MG63 (cell line): Measurements from ENCODE around the gene IFITM10. TPM values are rescaled to one million over a fixed set of nuclear protein-coding genes. Genes with fewer than 3 reads are reported as not detected.
"Not testable (repeated sequence)": the region's sequence is repeated elsewhere in the genome, so short reads cannot be mapped to it uniquely, and the experiment has no call there.

Experiments
- DNase-seq: peaks from one replicate; pipeline ENCODE4 v3.0.0-alpha.2; 2020
- H3K27me3 ChIP-seq: fragments of 250-450 bp; sonication (Bioruptor Pico); 2 replicates; pipeline ENCODE4 v1.5.1; 2020; ENCODE audit warnings: mild to moderate bottlenecking, moderate library complexity
- H3K36me3 ChIP-seq: fragments of 250-450 bp; sonication (Bioruptor Pico); 2 replicates; pipeline ENCODE4 v1.5.1; 2020; ENCODE audit warnings: mild to moderate bottlenecking, moderate library complexity
- H3K4me3 ChIP-seq: fragments of 250-450 bp; sonication (Bioruptor Pico); 2 replicates; pipeline ENCODE4 v1.5.1; 2020; ENCODE audit warnings: mild to moderate bottlenecking, moderate library complexity
- H3K9me3 ChIP-seq: fragments of 250-450 bp; sonication (Bioruptor Pico); 2 replicates; pipeline ENCODE4 v1.5.1; 2020; ENCODE audit warnings: mild to moderate bottlenecking, moderate library complexity
- total RNA-seq: library from RNA; depleted of rRNA; stranded (reverse); fragments of >200 nt; shearing (Covaris generic); gene quantifications from 2 replicates; pipeline ENCODE4 v1.2.3, GENCODE V29; 2014; ENCODE audit warnings: low replicate concordance

Gene IFITM10
- total RNA-seq, 1 experiment from 2014 or later: 0.03 TPM

- H3K36me3 ChIP-seq, H3K27me3 ChIP-seq, H3K4me3 ChIP-seq, H3K9me3 ChIP-seq: not testable (repeated sequence)
- DNase-seq: peak; percentile 53
These were observed 19.0 kb upstream of the IFITM10 start for GRCh38 chr11:1769304-1769936.

DNA sequence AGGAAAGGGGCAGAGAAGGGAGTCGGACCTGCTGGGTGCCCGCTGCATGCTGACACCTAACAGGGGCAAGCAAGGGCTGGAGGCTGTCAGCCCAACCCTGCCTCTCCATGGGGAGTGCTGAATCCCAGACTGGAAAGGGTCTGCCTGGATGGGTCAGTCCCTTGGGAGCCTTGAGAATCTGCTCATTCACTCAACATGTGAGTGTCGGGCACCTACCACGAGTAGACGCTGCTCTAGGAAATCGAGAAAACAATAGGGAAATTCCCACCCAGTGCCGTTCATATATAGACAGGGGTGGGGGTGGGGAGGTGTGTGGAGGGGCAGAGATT, 17.7 kb upstream of the IFITM10 start:
- Histone ChIP-seq H3K27me3 (no peaks in the 10 kb centered on the region), H3K9me3 (no peaks in the 10 kb centered on the region), H3K36me3 (no peaks in the 10 kb centered on the region), H3K4me3 (no peak overlapping the region)
- no peak for DNase-seq

- DNase-seq: no peak
These were observed 17.2 kb upstream of the IFITM10 start for GRCh38 chr11:1767399-1768140.

GRCh38 chr11:1766719-1767398, 16.5 kb upstream of the IFITM10 start:
- no peak for DNase-seq
- Histone ChIP-seq H3K4me3 (no peak overlapping the region), H3K9me3 (no peaks in the 10 kb centered on the region), H3K36me3 (no peaks in the 10 kb centered on the region), H3K27me3 (no peaks in the 10 kb centered on the region)

More at GRCh38 chr11:1767399-1768140, 17.2 kb upstream of the IFITM10 start:
- Histone ChIP-seq H3K27me3 (no peaks in the 10 kb centered on the region), H3K9me3 (no peaks in the 10 kb centered on the region), H3K36me3 (no peaks in the 10 kb centered on the region), H3K4me3 (no peak overlapping the region)

- DNase-seq: no peak
- Histone ChIP-seq H3K4me3 (no peak overlapping the region), H3K36me3 (peaks cover 2% of the 10 kb centered on the region), H3K27me3 (no peaks in the 10 kb centered on the region), H3K9me3 (no peaks in the 10 kb centered on the region)
These were observed 15.7 kb upstream of the IFITM10 start for GRCh38 chr11:1765871-1766718.

DNA sequence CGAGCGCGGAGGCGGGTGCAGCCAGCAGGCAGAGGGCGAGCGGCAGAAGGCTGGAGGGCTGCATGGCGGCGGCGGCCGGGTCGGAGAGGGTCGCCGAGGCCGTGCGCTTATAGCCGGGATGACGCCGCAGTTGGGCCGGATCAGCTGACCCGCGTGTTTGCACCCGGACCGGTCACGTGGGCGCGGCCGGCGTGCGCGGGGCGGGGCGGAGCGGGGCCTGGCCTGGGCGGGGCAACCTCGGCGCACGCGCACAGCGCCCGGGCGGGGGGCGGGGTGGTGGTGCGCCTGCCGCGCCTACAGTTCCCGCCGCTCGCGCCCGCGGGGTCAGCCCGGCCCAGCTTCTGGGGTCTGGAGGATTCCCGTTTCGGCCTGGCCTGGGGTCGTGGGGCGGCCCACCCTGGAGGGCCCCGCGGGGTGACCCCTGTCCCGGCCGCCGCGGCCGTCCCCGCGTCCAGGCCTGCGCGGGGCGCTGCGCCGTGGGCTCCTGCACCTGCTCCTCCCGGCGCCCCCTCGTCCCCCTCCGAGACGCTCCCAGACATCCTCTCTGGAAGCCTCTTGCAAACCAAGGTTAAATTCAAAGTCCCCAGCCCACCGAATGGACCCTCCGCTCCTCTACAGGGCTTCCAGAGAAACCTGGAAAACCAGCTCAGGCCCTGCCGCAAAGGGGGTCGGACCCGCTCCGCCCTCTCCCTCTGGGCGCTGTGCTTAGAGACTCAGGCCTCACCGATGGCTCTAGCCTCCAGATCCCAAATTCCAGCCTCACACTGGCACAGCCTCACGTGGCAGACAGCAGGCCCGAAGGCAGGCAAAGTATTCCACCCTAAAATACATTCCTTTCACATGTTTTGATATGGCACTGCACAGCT, 13.6 kb upstream of the IFITM10 start, which contains the start of gene CTSD:
CTSD (minus strand) TSS at position 132 of the 866 bp plus-strand sequence; CDS start at position 64, 68 bp downstream.
- no peaks in the 10 kb centered on the region for H3K9me3 ChIP-seq
- H3K27me3 ChIP-seq: no peaks in the 10 kb centered on the region
- H3K36me3 ChIP-seq: peaks cover 13% of the 10 kb centered on the region
- peak within 1 kb of the TSS; percentile 97 for H3K4me3 ChIP-seq
- peak; percentile 81 for DNase-seq

GRCh38 chr11:1763336-1763795, 13.0 kb upstream of the IFITM10 start:
- H3K27me3 ChIP-seq: no peaks in the 10 kb centered on the region
- peaks cover 13% of the 10 kb centered on the region for H3K36me3 ChIP-seq
- DNase-seq: no peak
- peak overlapping the region; percentile 97 for H3K4me3 ChIP-seq
- no peaks in the 10 kb centered on the region for H3K9me3 ChIP-seq

DNA sequence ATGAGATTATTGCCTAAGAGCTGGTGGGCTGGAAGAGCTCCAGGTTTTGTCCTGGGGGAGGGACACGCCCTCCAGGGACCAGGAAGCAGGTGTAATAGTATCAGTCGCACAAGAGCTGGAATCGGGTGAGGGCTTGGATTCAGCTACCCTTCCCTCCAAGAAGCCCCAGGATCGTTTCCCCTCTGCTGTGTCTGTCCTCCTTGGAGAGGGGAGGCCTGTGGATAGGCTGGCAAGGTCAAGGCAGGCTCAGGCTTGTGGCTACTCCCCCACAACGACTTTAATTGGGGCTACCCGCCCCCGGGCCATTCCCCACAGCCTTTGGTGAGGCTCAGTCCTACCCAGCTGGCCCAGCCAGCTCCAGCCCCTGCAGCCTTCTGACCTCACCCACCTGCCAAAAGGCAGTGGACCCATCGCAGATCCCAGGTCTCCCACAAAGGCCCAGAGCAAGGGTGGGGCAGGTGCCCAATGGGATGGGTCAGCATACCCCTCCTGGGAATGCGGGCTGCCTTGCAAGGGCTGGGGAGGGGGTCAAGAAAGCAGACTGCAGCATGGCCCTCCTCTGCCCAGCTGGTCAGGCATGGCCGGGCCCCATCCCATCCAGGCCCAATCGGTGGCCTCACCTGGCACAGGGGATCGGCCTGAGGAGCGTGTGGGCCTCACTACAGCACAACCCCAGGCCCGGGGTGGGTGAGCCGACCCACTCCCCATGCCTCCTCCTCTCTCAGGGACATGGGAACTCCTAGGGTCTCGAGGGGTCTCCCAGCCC, 12.3 kb upstream of the IFITM10 start:
- Histone ChIP-seq H3K27me3 (no peaks in the 10 kb centered on the region), H3K9me3 (no peaks in the 10 kb centered on the region), H3K4me3 (peak overlapping the region; percentile 97), H3K36me3 (peaks cover 13% of the 10 kb centered on the region)
- no peak for DNase-seq

DNA sequence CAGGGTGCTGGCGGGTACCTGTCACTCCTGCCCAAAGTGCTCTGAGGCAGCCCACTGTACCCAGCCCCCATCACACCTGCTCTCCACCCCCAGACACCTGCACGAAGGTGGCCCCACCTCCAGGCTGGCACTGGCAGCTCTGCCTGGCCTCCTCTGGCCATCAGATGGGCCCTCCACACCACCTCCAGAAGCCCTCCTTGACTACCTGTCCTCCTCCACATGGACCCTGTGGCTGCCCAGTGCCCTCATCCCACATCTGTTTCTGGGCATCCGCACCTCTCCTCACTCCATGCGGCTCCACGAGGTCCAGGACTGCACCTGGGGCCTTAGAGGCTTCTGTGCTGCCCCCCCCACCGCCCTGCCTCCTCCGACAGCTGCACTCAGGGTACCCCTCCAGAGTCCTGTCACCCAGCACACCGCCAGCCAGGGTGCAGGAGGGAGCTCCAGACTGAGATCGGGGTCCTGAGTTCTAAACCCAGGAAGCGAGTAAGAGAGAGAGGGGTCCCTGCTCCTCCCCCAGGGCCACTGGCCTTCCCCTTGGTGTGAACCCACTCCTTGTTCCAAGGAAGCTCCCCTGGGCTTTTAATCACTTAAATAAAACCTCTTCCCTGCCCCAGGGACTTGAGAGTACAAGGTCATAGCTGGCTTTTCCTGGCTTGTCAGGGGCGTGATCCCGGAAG, 11.6 kb upstream of the IFITM10 start:
- Histone ChIP-seq H3K4me3 (no peak overlapping the region; the same call in 1 of the 2 replicates), H3K9me3 (no peaks in the 10 kb centered on the region), H3K27me3 (no peaks in the 10 kb centered on the region), H3K36me3 (peaks cover 13% of the 10 kb centered on the region)
- no peak for DNase-seq

DNA sequence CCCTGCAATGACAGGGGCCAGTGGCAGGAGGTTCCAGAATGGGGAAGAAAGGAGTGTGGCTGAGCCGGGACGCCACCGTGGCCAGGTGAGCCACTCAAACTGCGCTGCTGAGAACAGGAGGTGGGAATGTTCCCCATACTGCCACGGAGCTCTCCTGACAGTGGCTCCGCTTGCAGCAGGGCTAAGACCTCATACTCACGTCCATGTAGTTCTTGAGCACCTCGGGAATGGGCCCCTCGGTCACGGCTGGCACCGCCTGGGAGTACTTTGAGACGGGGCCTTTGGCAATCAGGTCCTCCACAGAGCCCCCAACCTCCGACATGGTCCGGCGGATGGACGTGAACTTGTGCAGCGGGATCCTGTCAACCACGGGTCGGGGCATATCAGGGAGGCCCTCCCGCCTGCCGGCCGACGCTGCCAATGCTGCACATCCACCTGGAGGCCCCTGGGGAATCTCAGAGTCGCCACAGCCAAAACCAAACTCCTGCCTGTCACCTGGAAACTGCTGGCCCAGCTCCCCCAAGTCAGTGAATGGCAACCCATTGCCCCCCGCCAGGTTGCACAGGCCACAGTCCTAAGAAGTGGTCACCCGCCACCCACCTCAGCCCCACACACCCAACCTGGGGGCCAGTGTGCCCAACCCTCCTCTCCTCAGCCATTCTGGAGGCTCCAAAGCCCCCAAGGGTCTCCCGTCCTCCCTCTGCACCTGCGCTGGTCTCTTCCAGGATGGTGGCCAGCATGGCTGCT, 10.9 kb upstream of the IFITM10 start:
- no peaks in the 10 kb centered on the region for H3K27me3 ChIP-seq
- no peak overlapping the region for H3K4me3 ChIP-seq
- H3K36me3 ChIP-seq: peaks cover 13% of the 10 kb centered on the region
- DNase-seq: no peak
- no peaks in the 10 kb centered on the region for H3K9me3 ChIP-seq

DNA sequence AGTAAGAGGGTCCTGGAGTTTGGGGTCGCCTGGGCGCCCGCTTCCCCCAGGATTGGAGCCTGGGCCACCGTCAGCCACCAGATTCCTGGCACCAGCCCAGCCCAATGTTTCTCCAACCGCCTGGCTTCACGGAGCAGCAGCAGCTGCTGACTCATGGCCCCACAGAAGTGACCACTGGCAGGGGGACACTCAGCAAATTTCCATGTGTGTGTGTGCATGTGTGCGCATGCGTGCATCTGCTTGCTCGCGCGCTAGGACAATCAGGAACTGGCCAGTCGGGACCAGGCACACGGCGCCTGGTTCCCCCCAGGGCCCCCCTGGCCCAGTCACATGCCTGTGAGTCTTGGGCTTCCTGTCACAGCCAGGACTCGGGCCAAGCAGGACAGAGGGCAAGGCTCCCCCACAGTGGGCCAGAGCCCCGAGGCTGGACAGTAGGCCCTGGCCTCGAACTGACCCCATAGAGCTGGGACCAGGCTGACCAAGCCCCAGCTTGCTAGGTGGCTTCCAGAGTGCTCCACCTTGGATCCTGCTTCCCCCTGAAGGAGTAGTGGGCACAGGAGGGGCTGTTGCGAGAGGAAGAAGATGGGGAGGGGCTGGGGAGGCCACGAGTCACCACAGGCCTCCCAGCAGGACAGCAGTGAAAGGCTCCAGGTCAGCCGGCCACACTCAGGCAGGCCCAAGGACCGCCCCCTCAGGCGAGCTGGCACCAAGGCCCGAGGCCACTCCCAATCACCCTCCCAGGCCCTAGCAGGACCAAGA, 10.1 kb upstream of the IFITM10 start:
- Histone ChIP-seq H3K36me3 (peaks cover 13% of the 10 kb centered on the region), H3K9me3 (no peaks in the 10 kb centered on the region), H3K27me3 (no peaks in the 10 kb centered on the region), H3K4me3 (no peak overlapping the region)
- peak; percentile 55 for DNase-seq

- Histone ChIP-seq H3K9me3 (no peaks in the 10 kb centered on the region), H3K36me3 (peaks cover 15% of the 10 kb centered on the region), H3K4me3 (no peak overlapping the region), H3K27me3 (no peaks in the 10 kb centered on the region)
- no peak for DNase-seq
These were observed 9.4 kb upstream of the IFITM10 start for GRCh38 chr11:1759851-1760220.

- no peak for DNase-seq
- Histone ChIP-seq H3K4me3 (no peak overlapping the region), H3K9me3 (no peaks in the 10 kb centered on the region), H3K36me3 (peaks cover 15% of the 10 kb centered on the region), H3K27me3 (no peaks in the 10 kb centered on the region)
These were observed 8.9 kb upstream of the IFITM10 start for GRCh38 chr11:1759151-1759850.
